ENCODE data around the gene SLC25A48.
"Not testable (repeated sequence)": the region's sequence is repeated elsewhere in the genome, so short reads cannot be mapped to it uniquely, and the experiment has no call there.

SLC25A48 gene

GRCh38 chr5:135851186-135851914 lies 16.9 kb downstream of the SLC25A48 start:
- Histone ChIP-seq H3K4me3 (ENCODE audit: low read depth in 1 of 2, low read length in 2 of 2) (no peak overlapping the region), H3K79me2 (ENCODE audit: insufficient read depth, low read length) (no peaks in the 10 kb centered on the region), H3K36me3 (ENCODE audit: insufficient read depth, low read length) (no peaks in the 10 kb centered on the region), H2AFZ (ENCODE audit: low read depth, low read length) (no peak overlapping the region), H3K9me3 (ENCODE audit: insufficient read depth, low read length, severe bottlenecking) (no peaks in the 10 kb centered on the region), H4K20me1 (ENCODE audit: insufficient read depth, low read length) (no peaks in the 10 kb centered on the region), H3K9ac (ENCODE audit: low read depth, low read length) (no peak overlapping the region), H3K4me2 (ENCODE audit: insufficient read depth, low read length) (no peak overlapping the region), H3K27me3 (ENCODE audit: insufficient read depth, low read length, poor library complexity) (no peaks in the 10 kb centered on the region), H3K4me1 (ENCODE audit: insufficient read depth, low read length) (no peaks in the 10 kb centered on the region), H3K27ac (ENCODE audit: low read length) (no peak overlapping the region)
- DNase-seq (no peak), ATAC-seq (ENCODE audit: insufficient read depth, low read depth) (no peak)
- no peak for TF ChIP-seq EZH2 (IDR thresholded peaks at IDR 0.05; ENCODE audit: borderline replicate concordance, low read depth, low read length, severe bottlenecking)
- no peak for TF ChIP-seq CTCF (IDR thresholded peaks at IDR 0.05; ENCODE audit: borderline replicate concordance, extremely low read depth, low read length, poor library complexity, severe bottlenecking)

GRCh38 chr5:135851915-135852845 lies 17.7 kb downstream of the SLC25A48 start:
- Histone ChIP-seq H3K36me3 (ENCODE audit: insufficient read depth, low read length) (no peaks in the 10 kb centered on the region), H3K4me1 (ENCODE audit: insufficient read depth, low read length) (no peaks in the 10 kb centered on the region), H3K79me2 (ENCODE audit: insufficient read depth, low read length) (no peaks in the 10 kb centered on the region), H4K20me1 (ENCODE audit: insufficient read depth, low read length) (no peaks in the 10 kb centered on the region), H3K4me3 (ENCODE audit: low read depth in 1 of 2, low read length in 2 of 2) (no peak overlapping the region), H3K9me3 (ENCODE audit: insufficient read depth, low read length, severe bottlenecking) (no peaks in the 10 kb centered on the region), H2AFZ (ENCODE audit: low read depth, low read length) (no peak overlapping the region), H3K27me3 (ENCODE audit: insufficient read depth, low read length, poor library complexity) (no peaks in the 10 kb centered on the region), H3K9ac (ENCODE audit: low read depth, low read length) (no peak overlapping the region), H3K27ac (ENCODE audit: low read length) (no peak overlapping the region), H3K4me2 (ENCODE audit: insufficient read depth, low read length) (no peak overlapping the region)
- no peak for ATAC-seq (ENCODE audit: insufficient read depth, low read depth)
- TF ChIP-seq CTCF (IDR thresholded peaks at IDR 0.05; ENCODE audit: borderline replicate concordance, extremely low read depth, low read length, poor library complexity, severe bottlenecking), result no peak
- no peak for TF ChIP-seq EZH2 (IDR thresholded peaks at IDR 0.05; ENCODE audit: borderline replicate concordance, low read depth, low read length, severe bottlenecking)
- no peak for DNase-seq

GRCh38 chr5:135857630-135858311 lies 23.3 kb downstream of the SLC25A48 start:
- no peaks in the 10 kb centered on the region for H3K9me3 ChIP-seq (ENCODE audit: insufficient read depth, low read length, severe bottlenecking)
- H3K4me3 ChIP-seq (ENCODE audit: low read depth in 1 of 2, low read length in 2 of 2), result no peak overlapping the region
- no peaks in the 10 kb centered on the region for H4K20me1 ChIP-seq (ENCODE audit: insufficient read depth, low read length)
- no peaks in the 10 kb centered on the region for H3K79me2 ChIP-seq (ENCODE audit: insufficient read depth, low read length)
- no peak overlapping the region for H3K9ac ChIP-seq (ENCODE audit: low read depth, low read length)
- H2AFZ ChIP-seq (ENCODE audit: low read depth, low read length), result no peak overlapping the region
- H3K27me3 ChIP-seq (ENCODE audit: insufficient read depth, low read length, poor library complexity), result no peaks in the 10 kb centered on the region
- no peak for ATAC-seq (ENCODE audit: insufficient read depth, low read depth)
- no peak for DNase-seq
- no peak overlapping the region for H3K27ac ChIP-seq (ENCODE audit: low read length)
- H3K4me2 ChIP-seq (ENCODE audit: insufficient read depth, low read length), result no peak overlapping the region
- H3K36me3 ChIP-seq (ENCODE audit: insufficient read depth, low read length), result no peaks in the 10 kb centered on the region
- H3K4me1 ChIP-seq (ENCODE audit: insufficient read depth, low read length), result no peaks in the 10 kb centered on the region
- TF ChIP-seq EZH2 (IDR thresholded peaks at IDR 0.05; ENCODE audit: borderline replicate concordance, low read depth, low read length, severe bottlenecking) (no peak), CTCF (IDR thresholded peaks at IDR 0.05; ENCODE audit: borderline replicate concordance, extremely low read depth, low read length, poor library complexity, severe bottlenecking) (no peak)

- not testable (repeated sequence) for DNase-seq; H3K27me3 ChIP-seq (ENCODE audit: insufficient read depth, low read length, poor library complexity); H3K4me3 ChIP-seq (ENCODE audit: low read depth in 1 of 2, low read length in 2 of 2); H3K79me2 ChIP-seq (ENCODE audit: insufficient read depth, low read length); H2AFZ ChIP-seq (ENCODE audit: low read depth, low read length); H3K9me3 ChIP-seq (ENCODE audit: insufficient read depth, low read length, severe bottlenecking); H3K9ac ChIP-seq (ENCODE audit: low read depth, low read length); H4K20me1 ChIP-seq (ENCODE audit: insufficient read depth, low read length); ATAC-seq (ENCODE audit: insufficient read depth, low read depth); H3K4me1 ChIP-seq (ENCODE audit: insufficient read depth, low read length); H3K27ac ChIP-seq (ENCODE audit: low read length); H3K36me3 ChIP-seq (ENCODE audit: insufficient read depth, low read length); H3K4me2 ChIP-seq (ENCODE audit: insufficient read depth, low read length)
These were observed 24.7 kb downstream of the SLC25A48 start for GRCh38 chr5:135859186-135859585.
